IPS-20b (cell line): ENCODE measurements around the gene GRIK2.

ENCODE experiments used
- H3K27ac ChIP-seq: one replicate; pipeline ENCODE4 v1.5.1; 2013; ENCODE audit warnings: low read length
- H3K27me3 ChIP-seq: 2 replicates; pipeline ENCODE4 v1.6.1; 2013; ENCODE audit warnings: mild to moderate bottlenecking, low read length, inconsistent platforms; ENCODE audit not compliant: insufficient read depth
- H3K36me3 ChIP-seq: 2 replicates; pipeline ENCODE4 v1.6.1; 2013; ENCODE audit warnings: low read depth, mild to moderate bottlenecking, inconsistent platforms, low read length, moderate library complexity; ENCODE audit not compliant: insufficient read depth
- H3K4me1 ChIP-seq: 2 replicates; pipeline ENCODE4 v1.6.1; 2013; ENCODE audit warnings: mild to moderate bottlenecking, control low read depth, inconsistent platforms, low read length, moderate library complexity; ENCODE audit not compliant: insufficient read depth
- H3K4me3 ChIP-seq: 2 replicates; pipeline ENCODE4 v1.5.1; 2013; ENCODE audit warnings: mild to moderate bottlenecking, low read length, inconsistent platforms
- H3K9ac ChIP-seq: 2 replicates; pipeline ENCODE4 v1.6.1; 2013; ENCODE audit warnings: low read depth, mild to moderate bottlenecking, inconsistent platforms, low read length, moderate library complexity
- H3K9me3 ChIP-seq: 2 replicates; pipeline ENCODE4 v1.6.1; 2013; ENCODE audit warnings: mild to moderate bottlenecking, low read depth, low read length, inconsistent platforms; ENCODE audit not compliant: insufficient read depth

The GRIK2 gene

DNA sequence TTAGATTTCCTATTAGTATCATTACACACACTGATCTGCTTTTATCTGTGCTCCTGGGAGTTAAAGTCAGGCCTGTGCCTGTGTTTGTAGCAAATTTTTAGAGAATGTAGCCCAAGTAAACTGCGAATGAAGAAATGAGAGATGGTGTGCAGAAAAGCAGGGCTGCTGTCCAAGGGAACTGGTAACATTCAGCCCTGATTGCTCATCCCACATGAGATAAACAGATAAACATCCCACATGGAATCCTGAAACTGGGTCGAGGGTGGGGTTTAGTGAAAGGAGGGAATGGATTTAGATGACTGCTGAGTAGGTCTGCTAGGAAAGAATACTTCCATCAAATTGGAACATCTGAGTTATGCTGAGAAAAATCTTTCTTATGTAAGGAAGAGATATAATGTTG is 69.1 kb downstream of the GRIK2 start:
- Histone ChIP-seq H3K9ac (no peak overlapping the region), H3K4me1 (no peaks in the 10 kb centered on the region), H3K4me3 (no peak overlapping the region), H3K9me3 (no peaks in the 10 kb centered on the region), H3K27me3 (no peaks in the 10 kb centered on the region), H3K27ac (no peak overlapping the region), H3K36me3 (no peaks in the 10 kb centered on the region)

- Histone ChIP-seq H3K4me1 (no peaks in the 10 kb centered on the region), H3K4me3 (no peak overlapping the region), H3K27ac (no peak overlapping the region), H3K9me3 (no peaks in the 10 kb centered on the region), H3K36me3 (no peaks in the 10 kb centered on the region), H3K9ac (no peak overlapping the region), H3K27me3 (no peaks in the 10 kb centered on the region)
Observed at GRCh38 chr6:101465863-101466262, 72.4 kb downstream of the GRIK2 start.

GRCh38 chr6:101477436-101477835 is 83.9 kb downstream of the GRIK2 start:
- Histone ChIP-seq H3K27ac (no peak overlapping the region), H3K9me3 (no peaks in the 10 kb centered on the region), H3K36me3 (no peaks in the 10 kb centered on the region), H3K9ac (no peak overlapping the region), H3K4me1 (no peaks in the 10 kb centered on the region), H3K4me3 (no peak overlapping the region), H3K27me3 (no peaks in the 10 kb centered on the region)

GRCh38 chr6:101478891-101479290 is 85.4 kb downstream of the GRIK2 start:
- no peaks in the 10 kb centered on the region for H3K27me3 ChIP-seq
- no peaks in the 10 kb centered on the region for H3K36me3 ChIP-seq
- no peak overlapping the region for H3K9ac ChIP-seq
- no peaks in the 10 kb centered on the region for H3K9me3 ChIP-seq
- no peaks in the 10 kb centered on the region for H3K4me1 ChIP-seq
- no peak overlapping the region for H3K4me3 ChIP-seq
- no peak overlapping the region for H3K27ac ChIP-seq

GRCh38 chr6:101482606-101483005 is 89.1 kb downstream of the GRIK2 start:
- H3K4me1 ChIP-seq, result 0 out of 2 replicates have a peak, but pooled peaks cover 3% of the 10 kb centered on the region
- no peak overlapping the region for H3K27ac ChIP-seq
- no peak overlapping the region for H3K9ac ChIP-seq
- no peaks in the 10 kb centered on the region for H3K27me3 ChIP-seq
- no peaks in the 10 kb centered on the region for H3K36me3 ChIP-seq
- no peak overlapping the region for H3K4me3 ChIP-seq
- no peaks in the 10 kb centered on the region for H3K9me3 ChIP-seq

GRCh38 chr6:101484781-101485180 is 91.3 kb downstream of the GRIK2 start:
- Histone ChIP-seq H3K27me3 (no peaks in the 10 kb centered on the region), H3K36me3 (no peaks in the 10 kb centered on the region), H3K9ac (no peak overlapping the region), H3K27ac (no peak overlapping the region), H3K9me3 (no peaks in the 10 kb centered on the region), H3K4me1 (0 out of 2 replicates have a peak, but pooled peaks cover 3% of the 10 kb centered on the region), H3K4me3 (no peak overlapping the region)

GRCh38 chr6:101486124-101486523 is 92.6 kb downstream of the GRIK2 start:
- Histone ChIP-seq H3K36me3 (no peaks in the 10 kb centered on the region), H3K9me3 (no peaks in the 10 kb centered on the region), H3K27ac (no peak overlapping the region), H3K27me3 (no peaks in the 10 kb centered on the region), H3K9ac (no peak overlapping the region; the same call in 1 of the 2 replicates), H3K4me3 (no peak overlapping the region), H3K4me1 (0 out of 2 replicates have a peak, but pooled peaks cover 3% of the 10 kb centered on the region)

- Histone ChIP-seq H3K36me3 (no peaks in the 10 kb centered on the region), H3K9me3 (no peaks in the 10 kb centered on the region), H3K4me1 (0 out of 2 replicates have a peak, but pooled peaks cover 3% of the 10 kb centered on the region), H3K4me3 (no peak overlapping the region), H3K9ac (no peak overlapping the region), H3K27me3 (no peaks in the 10 kb centered on the region), H3K27ac (no peak overlapping the region)
Observed at GRCh38 chr6:101486726-101487125, 93.2 kb downstream of the GRIK2 start.

DNA sequence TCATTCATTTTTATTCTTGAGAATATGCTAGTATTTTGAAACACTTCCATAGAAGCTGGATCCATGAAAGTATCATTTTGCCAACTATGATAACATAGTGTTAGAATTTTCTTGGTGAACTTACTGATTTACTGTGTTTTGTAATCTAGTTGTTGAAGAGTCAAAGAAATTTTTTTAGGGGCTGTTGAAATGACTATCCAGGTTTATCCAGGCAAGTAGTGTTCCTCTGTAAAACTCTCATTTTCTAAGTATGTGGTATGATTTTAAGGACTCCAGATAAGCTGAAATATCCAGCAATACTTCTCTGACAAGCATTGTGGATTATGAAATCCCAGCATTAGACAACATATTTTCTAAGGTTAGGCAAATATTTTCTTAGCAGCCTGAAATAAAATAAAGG is 95.9 kb downstream of the GRIK2 start:
- Histone ChIP-seq H3K9me3 (no peaks in the 10 kb centered on the region), H3K4me3 (no peak overlapping the region), H3K27me3 (no peaks in the 10 kb centered on the region), H3K9ac (no peak overlapping the region), H3K36me3 (no peaks in the 10 kb centered on the region), H3K4me1 (0 out of 2 replicates have a peak, but pooled peaks cover 3% of the 10 kb centered on the region), H3K27ac (no peak overlapping the region)

GRCh38 chr6:101490857-101491256 is 97.3 kb downstream of the GRIK2 start:
- Histone ChIP-seq H3K4me3 (no peak overlapping the region), H3K9ac (no peak overlapping the region), H3K27ac (no peak overlapping the region), H3K36me3 (no peaks in the 10 kb centered on the region), H3K9me3 (no peaks in the 10 kb centered on the region), H3K27me3 (no peaks in the 10 kb centered on the region), H3K4me1 (0 out of 2 replicates have a peak, but pooled peaks cover 2% of the 10 kb centered on the region)

DNA sequence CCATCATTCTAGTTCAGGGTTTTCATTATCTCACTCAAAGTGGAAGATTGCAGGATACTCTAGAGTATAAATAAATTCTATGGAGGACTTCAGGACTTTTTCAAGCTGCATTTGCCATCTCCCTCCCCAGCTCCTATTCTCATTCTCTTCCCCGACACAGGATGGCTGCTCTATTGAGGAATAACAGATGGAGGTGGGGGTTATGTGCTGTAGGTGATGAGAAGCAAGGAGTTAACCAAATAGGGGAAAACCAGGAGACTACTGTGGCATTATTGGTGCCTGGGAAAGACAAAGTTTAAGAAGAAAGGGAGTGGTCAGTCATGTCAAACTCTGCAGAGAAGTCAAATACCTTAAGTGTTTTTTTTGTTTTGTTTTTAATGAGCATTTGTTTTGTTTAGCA is 109.3 kb downstream of the GRIK2 start:
- no peaks in the 10 kb centered on the region for H3K9me3 ChIP-seq
- H3K4me1 ChIP-seq, result no peaks in the 10 kb centered on the region
- H3K27me3 ChIP-seq, result no peaks in the 10 kb centered on the region
- no peak overlapping the region for H3K4me3 ChIP-seq
- no peak overlapping the region for H3K9ac ChIP-seq
- no peak overlapping the region for H3K27ac ChIP-seq
- no peaks in the 10 kb centered on the region for H3K36me3 ChIP-seq

DNA sequence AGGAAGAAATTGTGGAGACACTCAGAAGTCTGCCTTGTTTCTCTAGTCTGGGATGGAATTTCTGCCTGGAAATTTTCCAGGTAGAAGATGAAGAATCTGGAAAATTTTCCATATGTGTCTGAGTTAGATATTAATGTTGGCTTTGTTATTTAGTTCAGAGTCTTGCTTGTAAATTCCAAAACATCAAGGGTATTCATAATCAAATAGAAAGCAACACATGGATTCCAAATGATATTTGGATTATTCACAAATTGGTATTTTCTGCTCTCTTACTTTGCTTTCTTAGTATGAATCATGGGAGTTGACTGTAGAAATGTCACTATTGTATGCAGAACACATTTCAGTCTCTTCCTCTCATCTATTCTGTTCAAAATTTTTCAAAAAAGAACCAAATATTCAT is 116.0 kb downstream of the GRIK2 start:
- Histone ChIP-seq H3K27ac (no peak overlapping the region), H3K36me3 (no peaks in the 10 kb centered on the region), H3K4me1 (no peaks in the 10 kb centered on the region), H3K9ac (no peak overlapping the region), H3K27me3 (no peaks in the 10 kb centered on the region), H3K4me3 (no peak overlapping the region), H3K9me3 (no peaks in the 10 kb centered on the region)

GRCh38 chr6:101513181-101513580 is 119.7 kb downstream of the GRIK2 start:
- no peaks in the 10 kb centered on the region for H3K9me3 ChIP-seq
- H3K27me3 ChIP-seq, result no peaks in the 10 kb centered on the region
- no peaks in the 10 kb centered on the region for H3K4me1 ChIP-seq
- no peaks in the 10 kb centered on the region for H3K36me3 ChIP-seq
- H3K4me3 ChIP-seq, result no peak overlapping the region
- H3K9ac ChIP-seq, result no peak overlapping the region
- H3K27ac ChIP-seq, result no peak overlapping the region
